ENCODE measurements around the gene DNAJC18.
"Not testable (repeated sequence)": the region's sequence is repeated elsewhere in the genome, so short reads cannot be mapped to it uniquely, and the experiment has no call there.

DNAJC18 gene

GRCh38 chr5:139460455-139460854 lies 21.1 kb upstream of the DNAJC18 start:
- DNase-seq, result no peak

DNA sequence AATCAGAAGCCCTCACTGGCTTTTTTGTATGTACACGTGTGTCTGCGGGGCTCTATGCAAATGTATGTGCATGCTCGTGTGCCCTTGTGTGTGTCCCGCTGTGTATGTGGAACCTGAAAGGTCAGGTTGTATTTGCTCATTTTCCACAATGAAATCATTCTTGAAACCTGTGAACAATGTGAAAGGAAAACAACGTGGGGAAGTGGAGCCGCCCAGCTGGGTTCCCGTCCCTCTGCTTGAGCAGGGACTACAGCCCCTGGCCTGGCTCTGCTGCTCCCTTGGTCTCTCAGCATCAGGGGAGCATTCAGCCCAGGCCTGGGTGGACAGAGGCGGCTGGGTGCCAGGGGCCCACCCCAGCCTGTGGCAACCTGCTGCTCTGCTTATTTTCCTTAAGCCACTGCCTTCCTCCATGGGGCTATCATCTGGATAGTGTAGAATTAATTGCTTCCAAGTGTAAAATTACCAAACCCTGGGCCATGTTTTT lies 20.2 kb upstream of the DNAJC18 start:
- DNase-seq, result no peak

DNA sequence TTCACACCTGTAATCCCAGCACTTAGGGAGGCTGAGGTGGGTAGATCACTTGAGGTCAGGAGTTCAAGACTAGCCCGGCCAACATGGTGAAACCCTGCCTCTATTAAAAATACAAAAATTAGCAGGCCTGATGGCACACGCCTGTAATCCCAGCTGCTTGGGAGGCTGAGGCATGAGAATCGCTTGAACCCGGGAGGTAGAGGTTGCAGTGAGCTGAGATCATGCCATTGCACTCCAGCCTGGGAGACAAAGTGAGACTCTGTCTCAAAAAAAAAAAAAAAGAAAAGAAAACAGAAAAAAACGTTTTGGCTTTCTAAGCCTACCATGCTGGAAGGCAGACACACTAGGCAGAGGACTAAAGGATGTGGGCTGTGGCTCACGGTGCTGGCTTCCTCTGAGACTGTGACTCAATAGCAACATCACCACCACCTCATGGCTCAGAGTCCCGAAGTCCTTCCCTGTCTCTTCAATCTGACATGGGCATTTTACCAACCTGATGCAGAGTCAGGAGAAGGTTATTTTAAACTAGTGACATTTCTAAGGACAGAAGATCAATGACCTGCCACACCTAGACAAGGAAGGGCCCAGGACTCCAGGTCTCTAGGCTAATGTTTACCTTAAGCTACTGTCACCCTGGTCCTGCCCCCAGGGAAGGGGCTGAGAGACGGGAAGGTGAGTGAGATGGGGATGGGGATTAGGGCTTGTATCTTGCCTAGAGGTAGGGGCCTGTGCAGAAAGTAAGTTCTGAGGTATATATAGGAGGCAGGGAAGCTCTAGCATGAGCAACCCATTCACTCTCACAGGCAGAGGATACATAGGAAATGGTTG lies 19.5 kb upstream of the DNAJC18 start:
- no peak for DNase-seq

- DNase-seq, result no peak
These were observed 18.5 kb upstream of the DNAJC18 start for GRCh38 chr5:139457653-139458306.

DNA sequence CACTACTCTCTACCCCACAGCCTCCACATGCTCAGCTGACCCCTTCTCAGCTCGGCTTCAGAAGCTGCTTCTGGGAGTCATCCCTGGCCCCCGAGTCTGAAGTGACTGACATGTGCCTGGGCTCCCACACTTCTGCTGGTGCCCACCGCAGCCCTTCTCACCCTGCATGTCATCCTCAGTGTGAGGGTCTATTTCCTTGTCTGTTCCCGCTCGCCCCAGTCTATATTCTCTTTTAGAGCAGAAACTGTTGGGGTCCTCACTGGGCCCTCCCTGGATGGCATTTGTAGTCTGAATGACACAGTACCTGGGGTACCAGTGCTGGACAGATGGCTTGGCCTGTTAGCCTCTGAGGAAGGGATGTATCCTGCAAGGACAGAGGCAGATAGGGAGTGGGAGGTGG lies 17.9 kb upstream of the DNAJC18 start:
- DNase-seq, result no peak

- DNase-seq, result no peak
These were observed 17.5 kb upstream of the DNAJC18 start for GRCh38 chr5:139456776-139457175.

- no peak for DNase-seq
These were observed 15.4 kb upstream of the DNAJC18 start for GRCh38 chr5:139454568-139455290.

GRCh38 chr5:139453683-139454567 lies 14.6 kb upstream of the DNAJC18 start:
- DNase-seq, result no peak

DNA sequence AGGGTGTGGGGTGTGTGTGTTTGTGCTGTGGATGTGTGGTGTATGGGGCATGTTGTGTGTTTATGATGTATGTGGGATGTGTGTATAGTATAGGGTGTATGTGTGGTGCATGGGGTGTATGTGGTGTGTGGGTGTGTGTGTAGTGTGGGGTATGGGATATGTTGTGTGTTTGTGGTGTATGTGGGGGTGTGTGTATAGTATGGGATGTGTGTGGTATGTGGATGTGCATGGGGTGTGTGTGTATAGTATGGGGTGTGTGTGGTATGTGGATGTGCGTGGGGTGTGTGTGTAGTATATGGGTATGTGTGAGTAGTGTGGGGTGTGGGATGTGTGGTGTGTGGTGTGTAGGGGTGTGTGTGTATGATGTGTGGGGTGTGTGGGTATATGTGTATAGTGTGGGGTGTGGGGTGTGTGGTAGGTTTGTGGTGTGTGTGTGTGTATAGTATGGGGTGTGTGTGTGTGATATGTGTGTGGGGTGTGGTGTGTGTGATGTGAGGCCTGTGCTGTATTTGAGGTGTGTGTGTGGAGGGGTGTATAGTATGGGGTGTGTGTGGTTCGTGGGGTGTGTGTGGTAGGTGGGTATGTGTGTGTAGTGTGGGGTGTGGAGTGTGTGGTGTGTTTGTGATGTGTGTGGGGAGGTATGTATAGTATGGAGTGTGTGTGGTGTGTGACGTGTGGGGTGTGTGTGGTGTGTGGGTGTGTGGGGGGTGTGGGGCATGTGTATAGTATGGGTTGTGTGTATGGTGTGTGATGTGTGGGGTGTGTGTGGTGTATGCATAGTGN lies 12.7 kb upstream of the DNAJC18 start:
- no peak for DNase-seq

- no peak for DNase-seq
These were observed 11.9 kb upstream of the DNAJC18 start for GRCh38 chr5:139451176-139451575.

DNA sequence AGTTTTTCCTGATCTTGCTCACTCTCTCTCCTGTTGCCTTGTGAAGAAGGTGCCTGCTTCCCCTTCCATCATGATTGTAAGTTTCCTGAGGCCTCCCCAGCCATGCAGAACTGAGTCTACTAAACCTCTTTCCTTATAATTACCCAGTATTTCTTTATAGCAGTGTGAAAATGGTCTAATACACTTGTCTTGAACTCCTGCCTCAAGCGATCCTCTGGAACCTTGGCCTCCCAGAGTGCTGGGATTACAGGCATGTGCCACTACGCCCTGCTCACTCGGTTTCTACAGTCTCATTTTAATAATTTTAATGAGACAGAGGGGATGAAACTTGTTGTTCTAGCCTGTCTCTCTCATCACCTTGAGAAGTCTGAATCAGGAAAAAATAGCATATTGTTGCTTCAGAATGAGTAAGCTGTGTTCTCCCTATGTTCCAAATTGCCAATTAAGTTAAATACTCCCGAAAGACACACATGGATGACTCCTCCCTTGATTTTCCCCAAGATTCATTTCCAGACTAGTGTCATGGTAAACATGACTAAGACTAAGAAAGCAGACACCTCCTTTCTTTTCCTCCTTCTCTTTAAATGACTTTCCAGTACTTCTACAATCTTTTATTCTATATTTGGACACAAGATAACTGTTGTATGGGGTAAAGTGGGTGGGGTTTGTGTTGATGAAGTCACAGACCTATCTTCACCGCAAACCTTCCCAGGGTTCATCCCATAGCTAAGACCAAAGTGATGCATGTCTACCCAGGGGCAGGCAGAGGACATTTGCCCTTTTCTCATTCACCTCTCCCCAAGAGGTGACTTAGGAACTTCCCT lies 7.8 kb upstream of the DNAJC18 start:
- DNase-seq, result no peak

DNA sequence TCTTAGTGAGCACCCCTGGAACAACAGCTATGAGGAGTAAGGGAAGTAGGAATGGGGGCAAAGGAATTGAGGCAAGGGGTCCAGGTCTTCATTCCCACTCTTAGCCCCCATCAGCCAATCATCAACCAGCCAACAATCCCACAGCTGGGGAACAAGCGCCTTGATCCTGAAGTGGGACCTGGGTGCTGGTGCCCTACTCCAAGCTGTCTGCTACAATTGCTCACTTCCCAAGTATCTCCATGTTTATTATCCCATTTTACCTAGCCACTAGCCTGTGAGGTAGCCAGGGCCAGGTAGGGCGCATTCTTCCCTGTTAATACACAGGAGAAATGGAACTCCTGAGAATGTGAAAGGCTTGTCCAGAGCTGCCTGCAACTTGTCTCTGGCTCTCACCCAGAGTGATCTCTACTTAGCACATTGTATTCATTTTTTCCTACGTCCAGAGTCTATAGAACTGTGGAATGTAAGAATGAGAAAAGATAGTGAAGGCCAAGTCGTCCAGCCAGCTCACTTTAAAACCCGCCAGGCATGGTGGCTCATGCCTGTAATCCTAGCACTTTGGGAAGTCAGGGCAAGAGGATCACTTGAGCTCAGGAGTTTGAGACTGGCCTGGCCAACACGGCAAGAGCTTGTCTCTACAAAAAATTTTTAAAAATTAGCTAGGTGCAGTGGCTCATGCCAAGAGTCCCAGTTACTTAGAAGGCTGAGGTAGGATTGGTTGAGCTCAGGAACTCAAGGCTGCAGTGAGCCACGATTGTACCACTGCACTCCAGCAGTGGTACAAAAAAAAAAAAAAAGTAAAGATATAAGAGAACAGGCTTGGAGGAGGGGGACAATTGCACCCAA lies 6.2 kb upstream of the DNAJC18 start:
- peak; percentile 46 for DNase-seq

DNA sequence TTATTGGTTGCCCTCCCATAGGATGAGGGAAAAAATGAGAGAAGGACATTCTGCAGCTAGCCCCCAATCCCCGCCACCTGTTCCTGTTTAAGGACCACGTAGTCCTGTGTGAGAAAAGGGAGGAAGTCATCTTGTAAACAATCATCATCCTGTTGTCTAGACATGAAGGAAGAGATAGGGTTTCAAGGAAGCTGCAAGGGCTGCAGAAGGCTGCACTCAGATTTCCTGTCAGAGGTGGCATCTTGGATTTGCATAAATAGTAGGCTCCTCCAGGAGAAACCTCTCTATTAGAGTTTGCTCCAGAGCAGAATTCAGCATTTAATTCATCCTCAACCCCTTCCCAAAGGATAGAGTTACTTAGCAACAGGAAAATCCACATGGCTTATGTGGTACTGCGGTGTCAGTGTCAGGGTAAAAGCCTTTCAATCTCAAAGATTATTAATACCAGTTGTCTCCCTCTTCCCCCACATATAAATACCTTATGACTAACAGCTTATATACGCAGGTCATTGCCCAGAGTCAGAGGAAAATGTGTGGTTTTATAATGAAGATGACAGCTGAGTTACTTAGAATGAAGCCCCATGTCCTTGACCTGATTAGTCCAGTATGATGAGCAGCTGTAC lies 4.6 kb upstream of the DNAJC18 start:
- no peak for DNase-seq

- not testable (repeated sequence) for DNase-seq
These were observed 1.1 kb upstream of the DNAJC18 start for GRCh38 chr5:139440416-139440815.

DNA sequence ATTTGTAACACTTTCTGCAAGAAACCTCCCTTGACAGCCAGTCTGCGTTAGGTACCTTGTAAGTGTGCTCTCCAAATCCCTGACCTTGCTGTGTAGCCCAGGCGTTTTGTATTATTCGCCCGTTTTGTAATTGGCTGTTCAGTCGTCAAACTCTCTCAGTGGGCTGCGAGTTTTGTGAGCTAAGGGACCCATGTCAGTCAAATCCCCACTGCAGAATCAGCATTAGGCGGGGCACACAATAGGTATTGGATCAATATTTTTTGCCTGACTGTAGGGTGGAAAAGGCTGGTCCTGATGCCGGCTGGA lies 665 bp downstream of the DNAJC18 start:
- no peak for DNase-seq

GRCh38 chr5:139435676-139436075 lies 3.6 kb downstream of the DNAJC18 start:
- no peak for DNase-seq

GRCh38 chr5:139431706-139432105 lies 7.6 kb downstream of the DNAJC18 start:
- DNase-seq, result no peak

DNA sequence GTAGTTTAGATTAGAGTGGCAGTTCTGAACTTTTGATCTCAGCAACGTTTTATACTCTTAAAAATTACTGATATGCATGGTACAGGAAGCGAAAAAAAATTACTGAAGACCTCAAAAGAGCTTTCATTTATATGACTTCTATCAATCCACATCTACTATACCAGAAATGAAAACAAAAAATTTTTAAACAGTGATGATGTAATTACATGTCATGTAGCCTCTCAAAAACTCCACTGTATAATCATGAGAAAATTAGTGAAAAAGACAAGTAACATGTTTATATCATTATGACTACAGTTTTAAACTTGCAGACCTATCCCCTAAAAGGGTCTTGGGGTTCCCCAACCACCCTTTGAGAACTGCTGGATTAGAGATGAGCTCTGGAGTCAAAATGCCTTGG lies 9.3 kb downstream of the DNAJC18 start:
- DNase-seq, result no peak

- no peak for DNase-seq
These were observed 13.0 kb downstream of the DNAJC18 start for GRCh38 chr5:139426203-139426885.

Measured in left hindlimb (tissue), 1 donor.